ENCODE measurements around the gene SERPINA5. TPM values are rescaled to one million over a fixed set of nuclear protein-coding genes. Genes with fewer than 3 reads are reported as not detected.
A peak's percentile ranks its signal among the peaks of the same experiment; 100 is the strongest.

The SERPINA5 gene
- total and polyA plus RNA-seq, 2 of the 13 experiments (the other 11 are each of a cell fraction or from before 2014, with no cell fraction given) = 449 to 498 TPM

DNA sequence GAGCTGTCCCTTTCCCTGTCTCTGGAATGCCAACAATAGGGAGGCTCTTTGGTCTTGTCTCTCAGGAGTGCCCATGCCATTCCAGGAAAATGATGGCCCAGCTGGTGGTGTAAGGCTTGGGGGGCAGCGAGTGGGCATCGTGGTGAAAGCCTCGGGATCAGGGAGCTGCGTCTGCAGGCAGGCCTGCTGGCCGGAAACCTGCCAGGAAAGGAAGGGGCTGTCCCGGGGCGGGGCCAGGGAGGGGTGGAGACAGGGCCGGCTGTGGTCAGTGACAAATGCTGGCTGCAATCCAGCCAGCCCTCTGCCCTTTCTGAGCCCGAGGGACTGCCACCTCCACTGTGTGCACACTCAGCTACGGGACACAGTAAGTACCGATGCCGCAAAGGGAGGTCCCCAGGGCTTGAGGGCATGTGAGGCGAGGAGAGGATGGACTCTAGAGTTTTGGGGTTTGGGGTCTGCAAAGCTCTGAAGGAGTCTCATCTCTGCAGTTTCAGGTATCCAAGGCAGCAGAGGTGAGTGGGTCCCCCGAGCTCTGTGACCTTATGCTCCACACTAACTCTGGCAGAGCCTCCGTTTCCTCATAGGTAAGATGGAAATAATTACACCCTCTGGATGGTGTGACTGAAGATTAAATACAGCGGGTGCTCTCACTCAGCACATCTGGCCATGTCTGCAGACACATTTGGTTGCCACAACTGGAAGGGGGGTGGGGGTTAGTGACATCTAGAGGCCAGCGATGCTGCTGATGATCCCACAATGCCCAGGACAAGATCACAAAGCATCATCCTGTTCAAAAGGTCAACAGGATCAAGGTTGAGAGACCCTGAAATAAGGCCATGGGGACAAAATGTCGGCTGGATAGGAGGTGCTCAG lies at the start of gene SERPINA5 (continued):
- TF ChIP-seq, protein P1, sequence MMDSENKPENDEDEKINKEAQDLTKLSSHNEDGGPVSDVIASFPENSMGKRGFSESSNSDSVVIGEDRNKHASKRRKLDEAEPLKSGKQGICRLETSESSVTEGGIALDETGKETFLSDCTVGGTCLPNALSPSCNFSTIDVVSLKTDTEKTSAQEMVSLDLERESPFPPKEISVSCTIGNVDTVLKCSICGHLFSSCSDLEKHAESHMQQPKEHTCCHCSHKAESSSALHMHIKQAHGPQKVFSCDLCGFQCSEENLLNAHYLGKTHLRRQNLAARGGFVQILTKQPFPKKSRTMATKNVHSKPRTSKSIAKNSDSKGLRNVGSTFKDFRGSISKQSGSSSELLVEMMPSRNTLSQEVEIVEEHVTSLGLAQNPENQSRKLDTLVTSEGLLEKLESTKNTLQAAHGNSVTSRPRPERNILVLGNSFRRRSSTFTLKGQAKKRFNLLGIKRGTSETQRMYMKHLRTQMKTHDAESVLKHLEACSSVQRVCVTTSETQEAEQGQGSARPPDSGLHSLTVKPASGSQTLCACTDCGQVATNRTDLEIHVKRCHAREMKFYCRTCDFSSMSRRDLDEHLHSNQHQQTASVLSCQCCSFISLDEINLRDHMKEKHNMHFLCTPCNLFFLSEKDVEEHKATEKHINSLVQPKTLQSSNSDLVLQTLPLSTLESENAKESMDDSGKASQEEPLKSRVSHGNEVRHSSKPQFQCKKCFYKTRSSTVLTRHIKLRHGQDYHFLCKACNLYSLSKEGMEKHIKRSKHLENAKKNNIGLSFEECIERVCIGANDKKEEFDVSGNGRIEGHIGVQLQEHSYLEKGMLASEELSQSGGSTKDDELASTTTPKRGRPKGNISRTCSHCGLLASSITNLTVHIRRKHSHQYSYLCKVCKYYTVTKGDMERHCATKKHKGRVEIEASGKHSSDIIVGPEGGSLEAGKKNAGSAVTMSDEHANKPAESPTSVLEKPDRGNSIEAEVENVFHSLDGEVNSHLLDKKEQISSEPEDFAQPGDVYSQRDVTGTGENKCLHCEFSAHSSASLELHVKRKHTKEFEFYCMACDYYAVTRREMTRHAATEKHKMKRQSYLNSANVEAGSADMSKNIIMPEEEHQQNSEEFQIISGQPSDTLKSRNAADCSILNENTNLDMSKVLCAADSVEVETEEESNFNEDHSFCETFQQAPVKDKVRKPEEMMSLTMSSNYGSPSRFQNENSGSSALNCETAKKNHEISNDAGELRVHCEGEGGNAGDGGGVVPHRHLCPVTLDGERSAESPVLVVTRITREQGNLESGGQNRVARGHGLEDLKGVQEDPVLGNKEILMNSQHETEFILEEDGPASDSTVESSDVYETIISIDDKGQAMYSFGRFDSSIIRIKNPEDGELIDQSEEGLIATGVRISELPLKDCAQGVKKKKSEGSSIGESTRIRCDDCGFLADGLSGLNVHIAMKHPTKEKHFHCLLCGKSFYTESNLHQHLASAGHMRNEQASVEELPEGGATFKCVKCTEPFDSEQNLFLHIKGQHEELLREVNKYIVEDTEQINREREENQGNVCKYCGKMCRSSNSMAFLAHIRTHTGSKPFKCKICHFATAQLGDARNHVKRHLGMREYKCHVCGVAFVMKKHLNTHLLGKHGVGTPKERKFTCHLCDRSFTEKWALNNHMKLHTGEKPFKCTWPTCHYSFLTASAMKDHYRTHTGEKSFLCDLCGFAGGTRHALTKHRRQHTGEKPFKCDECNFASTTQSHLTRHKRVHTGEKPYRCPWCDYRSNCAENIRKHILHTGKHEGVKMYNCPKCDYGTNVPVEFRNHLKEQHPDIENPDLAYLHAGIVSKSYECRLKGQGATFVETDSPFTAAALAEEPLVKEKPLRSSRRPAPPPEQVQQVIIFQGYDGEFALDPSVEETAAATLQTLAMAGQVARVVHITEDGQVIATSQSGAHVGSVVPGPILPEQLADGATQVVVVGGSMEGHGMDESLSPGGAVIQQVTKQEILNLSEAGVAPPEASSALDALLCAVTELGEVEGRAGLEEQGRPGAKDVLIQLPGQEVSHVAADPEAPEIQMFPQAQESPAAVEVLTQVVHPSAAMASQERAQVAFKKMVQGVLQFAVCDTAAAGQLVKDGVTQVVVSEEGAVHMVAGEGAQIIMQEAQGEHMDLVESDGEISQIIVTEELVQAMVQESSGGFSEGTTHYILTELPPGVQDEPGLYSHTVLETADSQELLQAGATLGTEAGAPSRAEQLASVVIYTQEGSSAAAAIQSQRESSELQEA (CRISPR knock-in tag; IDR thresholded peaks at IDR 0.05; ENCODE audit: not compliant biosample characterization) = no peak
- no peak for TF ChIP-seq ZBTB38 (CRISPR knock-in tag; IDR thresholded peaks at IDR 0.05)
- TF ChIP-seq, protein P2, sequence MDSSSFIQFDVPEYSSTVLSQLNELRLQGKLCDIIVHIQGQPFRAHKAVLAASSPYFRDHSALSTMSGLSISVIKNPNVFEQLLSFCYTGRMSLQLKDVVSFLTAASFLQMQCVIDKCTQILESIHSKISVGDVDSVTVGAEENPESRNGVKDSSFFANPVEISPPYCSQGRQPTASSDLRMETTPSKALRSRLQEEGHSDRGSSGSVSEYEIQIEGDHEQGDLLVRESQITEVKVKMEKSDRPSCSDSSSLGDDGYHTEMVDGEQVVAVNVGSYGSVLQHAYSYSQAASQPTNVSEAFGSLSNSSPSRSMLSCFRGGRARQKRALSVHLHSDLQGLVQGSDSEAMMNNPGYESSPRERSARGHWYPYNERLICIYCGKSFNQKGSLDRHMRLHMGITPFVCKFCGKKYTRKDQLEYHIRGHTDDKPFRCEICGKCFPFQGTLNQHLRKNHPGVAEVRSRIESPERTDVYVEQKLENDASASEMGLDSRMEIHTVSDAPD (CRISPR knock-in tag; IDR thresholded peaks at IDR 0.05) = peak; percentile 65; the same call in 1 of the 2 replicates
- no peak for TF ChIP-seq TBP (CRISPR knock-in tag; IDR thresholded peaks at IDR 0.05)
- no peak for TF ChIP-seq SAFB2 (CRISPR knock-in tag; IDR thresholded peaks at IDR 0.05; ENCODE audit: borderline replicate concordance, low read depth)
- TF ChIP-seq, protein P3, sequence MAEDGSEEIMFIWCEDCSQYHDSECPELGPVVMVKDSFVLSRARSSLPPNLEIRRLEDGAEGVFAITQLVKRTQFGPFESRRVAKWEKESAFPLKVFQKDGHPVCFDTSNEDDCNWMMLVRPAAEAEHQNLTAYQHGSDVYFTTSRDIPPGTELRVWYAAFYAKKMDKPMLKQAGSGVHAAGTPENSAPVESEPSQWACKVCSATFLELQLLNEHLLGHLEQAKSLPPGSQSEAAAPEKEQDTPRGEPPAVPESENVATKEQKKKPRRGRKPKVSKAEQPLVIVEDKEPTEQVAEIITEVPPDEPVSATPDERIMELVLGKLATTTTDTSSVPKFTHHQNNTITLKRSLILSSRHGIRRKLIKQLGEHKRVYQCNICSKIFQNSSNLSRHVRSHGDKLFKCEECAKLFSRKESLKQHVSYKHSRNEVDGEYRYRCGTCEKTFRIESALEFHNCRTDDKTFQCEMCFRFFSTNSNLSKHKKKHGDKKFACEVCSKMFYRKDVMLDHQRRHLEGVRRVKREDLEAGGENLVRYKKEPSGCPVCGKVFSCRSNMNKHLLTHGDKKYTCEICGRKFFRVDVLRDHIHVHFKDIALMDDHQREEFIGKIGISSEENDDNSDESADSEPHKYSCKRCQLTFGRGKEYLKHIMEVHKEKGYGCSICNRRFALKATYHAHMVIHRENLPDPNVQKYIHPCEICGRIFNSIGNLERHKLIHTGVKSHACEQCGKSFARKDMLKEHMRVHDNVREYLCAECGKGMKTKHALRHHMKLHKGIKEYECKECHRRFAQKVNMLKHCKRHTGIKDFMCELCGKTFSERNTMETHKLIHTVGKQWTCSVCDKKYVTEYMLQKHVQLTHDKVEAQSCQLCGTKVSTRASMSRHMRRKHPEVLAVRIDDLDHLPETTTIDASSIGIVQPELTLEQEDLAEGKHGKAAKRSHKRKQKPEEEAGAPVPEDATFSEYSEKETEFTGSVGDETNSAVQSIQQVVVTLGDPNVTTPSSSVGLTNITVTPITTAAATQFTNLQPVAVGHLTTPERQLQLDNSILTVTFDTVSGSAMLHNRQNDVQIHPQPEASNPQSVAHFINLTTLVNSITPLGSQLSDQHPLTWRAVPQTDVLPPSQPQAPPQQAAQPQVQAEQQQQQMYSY (CRISPR knock-in tag; IDR thresholded peaks at IDR 0.05) = 0 out of 2 replicates have a peak, but pooled peaks have one; percentile 42
- peak; percentile 83 for TF ChIP-seq ZNF616 (CRISPR knock-in tag; IDR thresholded peaks at IDR 0.05; ENCODE audit: low read depth)
- TF ChIP-seq, protein P4, sequence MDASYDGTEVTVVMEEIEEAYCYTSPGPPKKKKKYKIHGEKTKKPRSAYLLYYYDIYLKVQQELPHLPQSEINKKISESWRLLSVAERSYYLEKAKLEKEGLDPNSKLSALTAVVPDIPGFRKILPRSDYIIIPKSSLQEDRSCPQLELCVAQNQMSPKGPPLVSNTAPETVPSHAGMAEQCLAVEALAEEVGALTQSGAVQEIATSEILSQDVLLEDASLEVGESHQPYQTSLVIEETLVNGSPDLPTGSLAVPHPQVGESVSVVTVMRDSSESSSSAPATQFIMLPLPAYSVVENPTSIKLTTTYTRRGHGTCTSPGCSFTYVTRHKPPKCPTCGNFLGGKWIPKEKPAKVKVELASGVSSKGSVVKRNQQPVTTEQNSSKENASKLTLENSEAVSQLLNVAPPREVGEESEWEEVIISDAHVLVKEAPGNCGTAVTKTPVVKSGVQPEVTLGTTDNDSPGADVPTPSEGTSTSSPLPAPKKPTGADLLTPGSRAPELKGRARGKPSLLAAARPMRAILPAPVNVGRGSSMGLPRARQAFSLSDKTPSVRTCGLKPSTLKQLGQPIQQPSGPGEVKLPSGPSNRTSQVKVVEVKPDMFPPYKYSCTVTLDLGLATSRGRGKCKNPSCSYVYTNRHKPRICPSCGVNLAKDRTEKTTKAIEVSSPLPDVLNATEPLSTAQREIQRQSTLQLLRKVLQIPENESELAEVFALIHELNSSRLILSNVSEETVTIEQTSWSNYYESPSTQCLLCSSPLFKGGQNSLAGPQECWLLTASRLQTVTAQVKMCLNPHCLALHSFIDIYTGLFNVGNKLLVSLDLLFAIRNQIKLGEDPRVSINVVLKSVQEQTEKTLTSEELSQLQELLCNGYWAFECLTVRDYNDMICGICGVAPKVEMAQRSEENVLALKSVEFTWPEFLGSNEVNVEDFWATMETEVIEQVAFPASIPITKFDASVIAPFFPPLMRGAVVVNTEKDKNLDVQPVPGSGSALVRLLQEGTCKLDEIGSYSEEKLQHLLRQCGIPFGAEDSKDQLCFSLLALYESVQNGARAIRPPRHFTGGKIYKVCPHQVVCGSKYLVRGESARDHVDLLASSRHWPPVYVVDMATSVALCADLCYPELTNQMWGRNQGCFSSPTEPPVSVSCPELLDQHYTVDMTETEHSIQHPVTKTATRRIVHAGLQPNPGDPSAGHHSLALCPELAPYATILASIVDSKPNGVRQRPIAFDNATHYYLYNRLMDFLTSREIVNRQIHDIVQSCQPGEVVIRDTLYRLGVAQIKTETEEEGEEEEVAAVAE (CRISPR knock-in tag; IDR thresholded peaks at IDR 0.05; ENCODE audit: borderline replicate concordance) = 0 out of 2 replicates have a peak, but pooled peaks have one; percentile 57
- no peak for TF ChIP-seq MTF2 (CRISPR knock-in tag; IDR thresholded peaks at IDR 0.05; ENCODE audit: borderline replicate concordance)
